GM21423 (cell line): ENCODE results near the gene DLGAP3.
A peak's percentile ranks its signal among the peaks of the same experiment; 100 is the strongest.

Experiments used
- ATAC-seq: cut with Tn5 transposase; IDR thresholded peaks from one replicate; pipeline ENCODE4 v1.9.1; 2021; ENCODE audit warnings: mild to moderate bottlenecking, moderate library complexity; ENCODE audit not compliant: unreplicated experiment

The DLGAP3 gene

DNA sequence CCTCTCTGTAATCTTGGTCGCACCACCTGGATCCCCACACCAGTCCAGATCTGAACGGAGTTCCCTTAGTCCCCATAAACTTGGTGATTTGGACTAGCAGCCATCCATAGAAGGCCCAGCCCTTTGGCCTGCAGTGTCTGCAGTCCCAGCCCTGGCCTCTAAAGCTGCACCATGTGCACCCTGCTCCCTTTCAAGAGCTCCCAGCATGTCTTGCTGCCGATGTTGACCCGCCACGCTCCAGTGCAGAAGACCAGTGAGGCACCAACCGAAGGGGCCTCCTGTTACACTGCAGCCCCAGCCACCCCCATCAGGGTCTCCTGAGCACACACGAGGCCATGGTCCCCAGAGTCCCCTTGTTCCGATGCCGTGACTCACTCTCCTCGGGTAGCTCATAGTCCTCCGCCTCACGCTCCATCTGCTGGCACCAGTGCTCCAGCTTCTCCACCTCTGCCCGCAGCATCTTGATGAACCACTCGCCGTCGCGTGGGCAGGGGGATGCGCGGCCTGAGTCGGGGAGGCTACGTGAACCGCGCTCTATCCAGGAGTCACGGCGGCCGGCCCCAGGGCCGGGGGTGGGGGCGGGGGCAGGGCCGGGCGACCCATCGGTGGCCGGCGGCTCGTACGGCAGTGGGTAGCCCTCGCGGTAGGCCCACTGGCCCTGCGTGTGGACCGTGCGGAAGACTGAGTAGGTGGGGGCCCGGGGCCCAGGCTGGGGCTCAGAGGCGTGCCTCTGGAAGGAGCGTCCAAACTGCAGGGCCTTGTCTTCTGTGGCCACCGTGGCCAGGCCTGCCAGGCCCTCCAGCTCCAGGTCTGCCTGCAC is 61.0 kb downstream of the DLGAP3 start:
- no peak for ATAC-seq

- ATAC-seq = no peak
These were observed 62.0 kb downstream of the DLGAP3 start for GRCh38 chr1:34867415-34867814.

DNA sequence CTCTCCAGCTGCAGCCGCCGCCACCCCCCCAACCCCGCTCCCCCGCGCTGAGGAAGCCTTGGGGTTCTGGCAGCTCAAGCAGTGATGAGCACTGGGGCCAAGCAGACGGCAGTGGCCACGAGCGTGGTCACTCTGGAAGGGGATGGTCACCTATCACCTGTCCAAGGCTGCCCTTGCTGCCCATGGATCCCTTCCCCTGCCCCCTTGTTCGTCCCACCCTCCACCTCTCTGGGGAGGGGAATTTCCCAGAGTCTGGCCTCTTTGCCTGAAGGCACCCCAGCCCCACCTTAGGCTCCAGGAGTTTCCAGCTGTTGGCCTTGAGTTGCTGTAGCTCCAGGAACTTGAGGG is 62.7 kb downstream of the DLGAP3 start:
- ATAC-seq = no peak

DNA sequence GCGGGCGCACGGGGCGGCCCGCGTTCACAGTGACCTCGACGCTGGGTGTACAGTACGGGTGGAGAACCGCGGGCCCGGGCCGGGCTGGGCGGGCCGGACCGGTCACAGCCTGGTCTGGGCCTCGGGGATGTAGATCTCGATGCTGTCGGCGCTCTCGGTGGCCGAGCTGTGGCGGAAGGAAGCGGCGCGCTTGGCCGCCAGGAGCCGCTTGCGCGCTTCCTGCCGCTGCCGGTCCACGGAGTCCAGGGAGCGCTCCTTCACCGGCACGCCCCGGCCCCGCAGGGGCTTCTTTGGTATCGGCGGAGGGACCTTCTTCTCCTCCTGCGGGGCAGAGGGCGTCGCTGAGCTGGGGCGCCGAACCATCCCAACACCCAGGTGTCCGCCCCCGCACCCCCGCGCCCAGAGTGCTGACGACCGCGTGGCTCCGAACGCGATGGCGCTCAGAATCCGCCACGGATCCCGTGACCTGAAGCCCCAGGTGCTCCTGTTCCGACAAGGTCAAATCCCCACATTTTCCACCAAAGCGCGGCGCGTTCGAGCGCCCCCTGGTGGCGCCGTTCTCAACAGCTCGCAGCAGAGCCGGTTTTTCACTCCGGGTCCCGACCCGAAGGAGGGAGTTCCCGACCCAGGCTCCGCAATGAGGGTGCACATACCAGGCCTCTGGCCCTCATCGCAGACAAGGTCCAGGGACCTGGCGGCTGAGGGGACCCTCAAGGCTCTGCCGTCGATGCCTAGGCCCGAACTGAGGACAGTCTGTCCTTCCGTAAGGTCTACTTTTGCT is 63.3 kb downstream of the DLGAP3 start:
- peak; percentile 66 for ATAC-seq

GRCh38 chr1:34865573-34865972 is 63.9 kb downstream of the DLGAP3 start:
- no peak for ATAC-seq

GRCh38 chr1:34864759-34865158 is 64.7 kb downstream of the DLGAP3 start:
- ATAC-seq = no peak

DNA sequence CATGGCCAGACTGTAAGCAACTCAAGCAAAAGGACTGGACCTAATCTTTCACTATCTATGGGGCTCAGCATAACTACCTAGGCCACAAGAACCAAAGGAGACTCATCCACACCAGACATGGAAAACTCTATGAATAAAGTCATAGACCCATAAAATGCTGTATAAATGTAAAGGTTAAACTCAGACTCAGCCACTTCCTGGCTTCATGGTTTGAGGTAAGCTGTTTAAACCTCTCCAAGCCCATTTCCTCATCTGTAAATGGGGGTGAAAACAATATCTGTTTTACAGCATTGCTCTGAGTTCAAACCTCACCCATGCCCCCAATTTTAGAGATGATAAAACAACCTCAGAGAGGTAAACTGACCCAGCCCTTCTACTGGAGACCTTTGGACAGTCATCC is 65.9 kb downstream of the DLGAP3 start:
- no peak for ATAC-seq

DNA sequence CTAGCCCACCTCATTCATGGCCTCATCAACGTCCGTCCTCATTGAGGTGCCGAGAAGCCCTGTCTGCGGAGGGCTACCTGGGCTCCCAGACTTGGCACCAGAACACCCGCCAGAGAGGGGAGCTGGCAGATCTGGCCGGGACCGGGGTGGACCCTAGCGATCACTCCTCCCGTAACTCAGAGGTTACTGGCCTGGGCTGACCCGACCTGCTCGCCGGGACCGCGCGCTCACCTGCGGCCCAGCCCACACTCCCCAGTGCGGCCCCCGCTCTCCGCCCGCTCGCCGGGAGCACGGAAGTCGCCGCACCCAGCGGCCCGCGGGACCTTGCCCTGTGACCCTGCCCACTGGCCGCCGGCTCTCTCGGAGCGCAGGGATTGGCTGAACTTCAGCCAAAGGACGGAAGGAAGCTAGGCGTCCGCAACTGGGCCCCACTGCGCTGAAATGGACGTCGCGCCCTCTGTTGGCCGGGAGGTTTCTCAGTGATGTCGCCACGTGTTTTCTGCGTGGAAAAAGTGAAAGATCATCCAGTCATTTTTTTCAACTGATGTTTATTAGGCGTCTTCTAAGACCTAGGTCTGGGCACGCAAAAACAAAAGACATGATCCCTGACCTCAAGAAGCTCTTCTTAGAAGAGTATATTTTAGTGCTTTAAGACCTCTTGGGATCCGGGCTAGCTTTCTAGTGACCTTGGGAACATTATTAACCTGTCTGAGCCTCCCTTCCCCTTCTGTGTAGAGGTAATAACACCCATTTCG is 69.8 kb downstream of the DLGAP3 start, which contains the start of gene SMIM12:
TSS of gene SMIM12 (minus strand) at position 304 of the 755 bp plus-strand sequence. CDS start 3,772 bp downstream, outside the sequence.
- peak; percentile 96 for ATAC-seq

DNA sequence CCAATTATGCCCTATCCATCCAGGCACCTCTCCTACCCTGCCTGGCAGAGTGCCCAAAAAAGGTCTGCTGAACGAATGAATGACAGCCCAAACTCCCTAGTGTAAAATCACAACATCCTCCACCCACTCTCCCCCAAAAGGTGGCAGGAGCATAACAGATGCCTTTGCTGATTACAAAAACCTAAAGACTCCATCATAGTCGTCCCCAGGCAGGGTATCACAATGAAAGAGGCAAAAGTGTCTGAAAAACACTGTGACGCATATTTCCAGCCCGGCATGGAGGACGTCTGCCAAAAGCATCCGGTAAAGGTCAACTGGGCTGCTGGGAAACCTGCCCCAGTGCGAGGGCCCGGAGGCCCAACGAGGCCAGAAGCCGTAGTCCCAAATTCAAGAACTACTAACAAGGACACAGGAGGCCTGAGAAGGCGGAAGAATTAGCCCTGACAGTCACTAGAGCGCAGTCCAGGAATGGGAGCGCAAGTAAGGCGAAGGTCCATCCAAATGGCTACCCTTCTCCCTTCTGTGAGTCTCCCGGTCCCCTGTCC is 70.5 kb downstream of the DLGAP3 start:
- no peak for ATAC-seq

DNA sequence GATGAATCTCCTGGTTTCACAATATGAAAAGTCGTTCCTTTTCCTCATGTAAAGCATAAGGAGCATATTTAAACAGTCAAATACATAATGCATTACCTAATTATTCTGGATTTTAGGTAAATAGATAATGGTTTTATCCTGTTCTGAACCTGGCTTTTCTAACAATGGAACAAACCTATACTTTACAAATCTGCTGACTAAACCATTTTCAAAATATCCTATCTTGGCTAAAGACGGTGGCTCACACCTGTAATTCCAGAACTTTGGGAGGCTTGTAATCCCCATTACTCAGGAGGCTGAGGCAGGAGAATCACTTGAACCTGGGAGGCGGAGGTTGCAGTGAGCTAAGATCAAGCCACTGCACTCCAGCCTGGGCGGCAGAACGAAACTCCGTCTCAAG is 72.8 kb downstream of the DLGAP3 start:
- ATAC-seq = no peak

DNA sequence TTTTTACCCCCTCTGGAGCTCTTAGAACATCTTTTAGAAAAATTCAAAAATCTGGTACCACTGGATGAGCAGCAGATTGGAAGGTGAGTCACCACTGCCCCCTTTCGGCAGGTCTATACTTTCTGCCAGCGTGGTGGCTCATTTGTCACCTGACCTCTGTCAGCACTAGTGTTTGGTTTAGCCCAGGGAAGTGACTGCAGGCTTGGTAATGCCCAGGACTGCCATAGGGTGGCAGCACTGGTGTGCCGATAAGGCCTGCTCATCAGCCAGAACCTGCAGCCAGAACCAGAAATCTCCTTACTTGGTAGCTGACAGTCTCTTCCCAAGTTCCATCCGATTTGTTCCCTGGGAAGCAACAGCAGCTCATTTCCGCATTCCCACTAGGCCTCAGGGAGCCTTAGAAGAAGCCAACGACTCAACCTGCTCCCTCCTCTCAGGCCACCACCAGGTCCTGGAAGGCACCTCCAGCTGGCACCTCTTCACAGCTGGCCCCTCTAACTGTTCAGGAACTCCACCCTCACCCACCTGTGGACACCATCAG is 76.7 kb downstream of the DLGAP3 start:
- peak; percentile 98 for ATAC-seq

DNA sequence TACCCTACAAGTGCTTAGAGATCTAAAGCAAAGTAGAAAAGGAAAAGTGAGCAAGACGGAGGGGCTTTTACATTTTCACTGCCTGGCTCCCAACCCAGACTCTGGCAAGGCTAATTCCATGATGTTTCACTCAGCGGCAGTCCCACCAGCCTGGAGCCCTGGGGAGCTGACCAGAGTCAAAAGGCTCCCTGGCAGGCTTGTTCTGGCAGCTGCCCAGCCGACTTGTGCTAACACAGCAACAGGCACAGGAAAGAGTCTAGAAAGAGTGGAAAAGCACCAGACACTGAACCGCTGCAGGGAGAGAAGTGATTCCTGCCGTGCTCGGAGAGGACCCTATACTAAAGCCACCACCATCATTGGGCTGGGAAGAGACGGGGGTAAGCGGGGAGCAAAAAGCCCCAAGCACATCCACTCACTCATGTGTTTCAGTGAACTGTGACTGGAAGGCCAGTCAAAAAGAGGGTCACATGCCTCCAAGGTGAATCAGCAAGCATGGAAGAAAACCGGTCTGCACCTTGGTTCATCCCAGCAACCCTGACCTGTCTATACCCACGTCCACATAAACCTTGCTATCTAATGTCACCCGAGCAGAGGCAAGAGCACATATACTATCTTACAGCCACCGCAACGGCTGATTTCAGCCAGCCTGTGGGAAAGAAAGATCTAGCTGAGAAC is 77.9 kb downstream of the DLGAP3 start:
- no peak for ATAC-seq

- no peak for ATAC-seq
These were observed 79.1 kb downstream of the DLGAP3 start for GRCh38 chr1:34850382-34850781.

DNA sequence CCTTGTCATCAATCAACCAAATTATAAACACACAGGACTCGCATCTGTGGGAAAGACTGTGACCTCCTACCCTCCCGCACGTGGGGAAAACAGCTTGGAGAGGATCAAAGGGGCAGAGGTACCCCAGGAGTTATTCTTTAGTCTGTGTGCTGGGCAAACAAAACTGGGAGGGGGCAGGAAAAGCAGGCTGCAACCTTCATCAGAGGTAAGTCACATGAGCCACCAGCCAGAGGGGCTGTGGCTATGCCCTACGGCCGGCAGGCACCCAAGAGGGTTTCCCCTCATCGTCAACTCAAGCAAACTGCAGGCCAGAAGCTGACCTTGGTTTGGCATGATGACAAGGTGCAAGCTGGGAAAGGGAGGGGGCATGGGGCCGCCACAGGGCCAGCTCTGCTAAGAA is 82.4 kb downstream of the DLGAP3 start:
- no peak for ATAC-seq

DNA sequence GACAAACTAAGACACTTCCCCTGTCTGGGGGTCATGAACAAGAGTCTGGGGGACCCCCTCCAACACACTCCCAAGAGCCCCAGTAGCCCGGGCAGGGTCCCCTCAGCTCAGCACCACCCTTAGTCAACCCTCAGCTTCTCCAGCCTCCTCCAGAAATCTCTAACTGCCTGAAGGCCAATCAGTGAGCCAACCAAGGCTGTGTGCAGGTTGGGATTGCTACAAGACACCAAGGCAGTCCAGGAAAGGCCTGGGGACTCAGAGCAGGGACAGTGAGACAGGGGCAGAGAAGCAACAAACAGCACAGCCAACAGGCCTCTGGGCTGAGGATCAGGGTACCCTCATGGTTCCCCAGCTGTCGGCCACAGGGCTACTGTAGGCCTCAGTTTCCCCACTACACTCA is 83.2 kb downstream of the DLGAP3 start:
- no peak for ATAC-seq

DNA sequence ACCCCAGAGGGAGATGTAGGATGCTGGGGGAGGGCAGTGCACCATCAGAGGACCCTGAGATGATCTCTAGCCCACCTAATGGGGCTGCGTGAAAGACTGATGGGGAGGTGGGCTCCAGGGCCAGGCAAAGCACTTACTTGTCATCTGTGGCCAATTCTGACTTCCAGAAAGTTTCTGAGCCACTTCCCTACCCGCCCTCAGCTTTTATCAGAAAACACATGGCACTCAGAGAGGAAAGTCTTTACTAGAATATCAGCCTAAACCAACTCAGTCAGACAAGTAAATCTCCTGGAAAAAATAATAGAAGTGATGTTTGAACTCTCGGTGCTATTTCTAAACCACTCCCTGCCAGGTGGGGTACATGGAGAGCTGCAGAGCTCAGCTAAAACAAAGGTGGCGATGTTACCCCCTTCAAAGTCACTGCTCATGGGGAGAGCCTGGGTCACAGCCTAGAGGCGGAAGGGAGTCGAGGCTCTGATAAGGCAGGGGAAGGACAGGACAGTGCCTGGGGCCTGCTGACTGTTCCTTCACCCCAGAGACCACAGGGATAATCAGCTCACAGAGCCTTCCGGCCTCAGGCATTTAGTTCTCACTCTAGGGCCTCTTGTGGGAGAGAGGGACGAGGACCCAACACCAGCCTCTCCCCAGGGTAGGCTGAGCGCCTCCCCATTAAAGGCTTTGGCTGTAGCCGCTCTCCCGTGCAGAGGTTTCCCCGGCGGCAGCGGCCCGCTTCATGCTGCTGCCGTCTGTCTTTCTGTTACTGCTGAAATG is 84.1 kb downstream of the DLGAP3 start:
- ATAC-seq = no peak

- ATAC-seq = no peak
These were observed 85.2 kb downstream of the DLGAP3 start for GRCh38 chr1:34844252-34844634.

DNA sequence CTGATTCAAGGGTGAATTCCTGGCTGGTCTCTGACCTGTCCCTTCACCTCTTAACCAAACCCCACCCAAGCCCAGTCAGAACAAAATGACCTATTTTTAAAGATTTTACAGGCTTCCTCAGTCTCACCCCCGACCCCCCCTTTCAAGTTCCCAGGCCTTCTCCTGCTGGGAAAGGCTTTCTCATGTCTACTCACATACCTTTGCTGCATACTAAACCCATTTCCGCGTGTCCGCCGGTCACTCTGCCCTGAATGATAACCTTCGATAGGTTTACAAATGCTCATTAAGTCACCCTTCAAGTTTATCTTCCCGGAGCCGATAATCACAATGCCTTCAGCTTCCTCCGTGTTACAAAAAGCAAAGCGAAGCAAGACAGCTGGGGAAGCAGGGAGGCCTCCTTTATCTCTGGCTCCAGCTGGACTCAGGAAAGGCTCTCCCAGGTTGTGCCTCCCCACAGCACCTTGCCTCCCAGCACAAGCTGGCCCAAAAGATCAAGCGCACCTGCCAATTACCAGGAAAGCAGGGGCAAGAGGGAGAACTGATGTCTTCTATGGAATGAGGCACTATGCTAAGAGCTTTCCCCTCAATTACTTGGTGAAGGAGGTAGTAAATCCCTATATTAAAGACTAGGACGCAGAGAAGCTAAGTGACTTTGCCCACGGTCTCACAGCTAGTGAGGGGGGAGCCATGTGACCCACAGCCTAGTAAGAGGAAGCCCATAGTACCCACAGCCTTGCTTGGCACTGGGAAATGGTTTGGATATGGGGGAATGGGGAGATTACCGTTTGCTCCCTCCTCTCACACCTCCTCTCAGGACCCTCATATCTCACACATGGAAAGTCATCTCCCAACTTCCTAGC is 85.8 kb downstream of the DLGAP3 start:
- ATAC-seq = no peak

DNA sequence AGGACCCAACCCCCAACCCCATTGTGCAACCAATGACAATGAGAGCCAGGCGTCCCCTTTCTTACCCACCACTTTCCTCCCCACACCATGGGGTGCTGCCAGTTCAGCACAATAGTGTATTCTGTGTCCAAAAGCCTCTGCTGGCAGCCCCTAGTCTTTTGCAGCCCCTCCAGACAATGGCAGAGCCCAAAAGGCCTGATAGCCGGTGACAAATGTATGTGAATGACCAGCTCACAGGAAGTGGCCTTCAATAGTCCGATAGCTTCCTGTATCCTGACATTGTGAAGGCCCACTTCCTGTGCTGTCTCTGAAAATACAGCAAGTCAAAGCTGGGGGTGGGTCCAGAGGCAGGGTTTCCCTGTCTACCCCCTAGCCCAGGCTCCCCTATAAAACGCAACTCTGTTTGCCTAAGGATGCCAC is 86.5 kb downstream of the DLGAP3 start:
- no peak for ATAC-seq
